DND-41 (cell line): ENCODE data around the gene ENTREP1.

ENCODE experiments used
- EZH2 ChIP-seq: IDR thresholded peaks from 3 replicates; pipeline ENCODE4 v1.6.1; 2012; ENCODE audit warnings: borderline replicate concordance, low read depth, mild to moderate bottlenecking, moderate library complexity, low read length, inconsistent platforms; ENCODE audit not compliant: severe bottlenecking
- TF ChIP-seq, protein P1 (sequence below): IDR thresholded peaks from 2 replicates; pipeline ENCODE4 v1.5.1; 2012; ENCODE audit warnings: borderline replicate concordance, low read length, moderate library complexity, mild to moderate bottlenecking; ENCODE audit not compliant: poor library complexity, severe bottlenecking; ENCODE audit errors: extremely low read depth

DNA sequence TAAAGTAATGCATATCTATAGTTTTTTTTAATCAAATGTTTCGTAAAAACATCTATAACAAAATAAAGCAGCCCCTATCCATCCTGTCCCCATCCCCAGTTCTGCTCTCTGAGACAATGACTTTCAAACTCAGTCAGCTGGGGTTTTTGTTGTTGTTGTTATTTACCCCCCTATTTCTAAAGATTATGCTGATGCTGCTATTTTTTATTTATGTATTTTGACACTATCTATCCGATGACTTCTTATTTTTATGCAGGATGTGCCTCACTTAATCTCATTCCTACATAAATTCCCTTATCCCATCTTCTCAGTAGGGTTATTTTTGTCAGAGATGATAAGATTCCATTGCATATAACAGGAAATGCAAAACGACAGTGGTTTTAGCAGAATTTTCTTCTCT lies 45.3 kb upstream of the ENTREP1 start:
- TF ChIP-seq, protein P1, sequence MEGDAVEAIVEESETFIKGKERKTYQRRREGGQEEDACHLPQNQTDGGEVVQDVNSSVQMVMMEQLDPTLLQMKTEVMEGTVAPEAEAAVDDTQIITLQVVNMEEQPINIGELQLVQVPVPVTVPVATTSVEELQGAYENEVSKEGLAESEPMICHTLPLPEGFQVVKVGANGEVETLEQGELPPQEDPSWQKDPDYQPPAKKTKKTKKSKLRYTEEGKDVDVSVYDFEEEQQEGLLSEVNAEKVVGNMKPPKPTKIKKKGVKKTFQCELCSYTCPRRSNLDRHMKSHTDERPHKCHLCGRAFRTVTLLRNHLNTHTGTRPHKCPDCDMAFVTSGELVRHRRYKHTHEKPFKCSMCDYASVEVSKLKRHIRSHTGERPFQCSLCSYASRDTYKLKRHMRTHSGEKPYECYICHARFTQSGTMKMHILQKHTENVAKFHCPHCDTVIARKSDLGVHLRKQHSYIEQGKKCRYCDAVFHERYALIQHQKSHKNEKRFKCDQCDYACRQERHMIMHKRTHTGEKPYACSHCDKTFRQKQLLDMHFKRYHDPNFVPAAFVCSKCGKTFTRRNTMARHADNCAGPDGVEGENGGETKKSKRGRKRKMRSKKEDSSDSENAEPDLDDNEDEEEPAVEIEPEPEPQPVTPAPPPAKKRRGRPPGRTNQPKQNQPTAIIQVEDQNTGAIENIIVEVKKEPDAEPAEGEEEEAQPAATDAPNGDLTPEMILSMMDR: no peak
- no peak for TF ChIP-seq EZH2
